ENCODE measurements around the gene ASIC3.

ASIC3 gene

DNA sequence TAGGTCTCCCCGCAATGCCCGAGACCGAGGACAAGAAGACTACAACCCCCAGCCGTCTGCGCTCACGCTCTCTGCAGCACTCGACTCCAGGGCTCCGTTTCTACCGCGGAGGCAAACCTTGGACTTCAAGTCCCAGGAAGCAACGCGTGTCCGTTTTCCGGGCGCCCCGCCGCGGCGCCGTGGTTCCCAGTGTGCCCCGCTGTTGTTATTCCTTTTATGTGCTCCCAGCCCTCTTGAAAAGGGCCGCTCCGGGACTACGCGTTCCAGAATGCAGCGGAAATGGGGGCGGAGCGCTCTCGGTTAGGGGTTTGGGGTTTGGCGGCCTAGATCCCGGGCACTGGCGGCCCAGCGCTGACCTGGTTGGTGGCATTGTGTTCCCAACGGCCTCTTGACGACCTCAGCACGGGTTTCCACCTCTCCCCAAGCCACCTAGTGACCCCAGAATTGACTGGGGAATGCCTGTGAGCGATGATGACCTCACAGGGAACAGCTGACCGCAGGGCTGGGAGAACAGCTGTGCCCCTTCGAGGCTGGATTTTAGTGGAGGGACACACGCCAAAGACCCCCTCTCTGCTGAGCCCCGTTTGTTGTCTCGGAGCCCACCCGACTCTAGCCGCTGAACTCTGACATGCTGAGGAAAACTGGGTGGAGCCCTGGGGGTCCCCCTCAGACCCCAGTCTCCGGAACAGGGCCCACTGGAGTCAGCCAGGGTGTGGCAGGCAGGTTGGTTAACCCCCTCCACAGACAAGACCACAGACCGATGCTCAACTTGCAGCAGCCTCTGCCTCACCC, 9.9 kb downstream of the ASIC3 start:
- DNase-seq = peak; percentile 99

DNA sequence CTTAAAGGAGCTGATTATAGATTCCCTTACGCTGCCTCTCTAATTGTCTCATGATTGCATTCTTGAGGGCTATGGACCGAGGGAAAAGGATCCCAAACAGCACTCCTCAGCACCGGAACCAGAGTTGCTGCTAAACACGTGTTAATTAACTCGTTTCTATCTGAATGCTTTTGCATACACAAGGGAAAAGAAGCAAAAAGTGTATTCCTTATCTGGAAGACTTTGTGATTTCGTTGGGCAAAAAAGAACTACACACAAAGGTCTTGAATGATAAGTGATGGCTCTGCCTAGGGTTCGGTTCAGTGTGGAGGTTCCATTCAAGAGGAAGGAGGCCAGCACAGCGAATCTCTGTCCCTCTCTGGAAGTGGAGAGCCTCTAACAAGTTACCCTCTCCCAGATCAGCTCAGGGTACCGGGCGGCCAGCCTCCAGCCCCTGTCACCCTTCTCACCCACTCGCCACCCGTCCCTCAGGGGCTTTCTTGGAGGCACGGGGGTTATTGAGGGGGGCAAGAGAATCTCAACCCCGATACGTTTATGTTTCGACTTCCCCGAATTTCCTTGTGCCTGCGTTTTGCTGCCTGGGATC, 10.5 kb downstream of the ASIC3 start:
- DNase-seq = peak; percentile 20

DNA sequence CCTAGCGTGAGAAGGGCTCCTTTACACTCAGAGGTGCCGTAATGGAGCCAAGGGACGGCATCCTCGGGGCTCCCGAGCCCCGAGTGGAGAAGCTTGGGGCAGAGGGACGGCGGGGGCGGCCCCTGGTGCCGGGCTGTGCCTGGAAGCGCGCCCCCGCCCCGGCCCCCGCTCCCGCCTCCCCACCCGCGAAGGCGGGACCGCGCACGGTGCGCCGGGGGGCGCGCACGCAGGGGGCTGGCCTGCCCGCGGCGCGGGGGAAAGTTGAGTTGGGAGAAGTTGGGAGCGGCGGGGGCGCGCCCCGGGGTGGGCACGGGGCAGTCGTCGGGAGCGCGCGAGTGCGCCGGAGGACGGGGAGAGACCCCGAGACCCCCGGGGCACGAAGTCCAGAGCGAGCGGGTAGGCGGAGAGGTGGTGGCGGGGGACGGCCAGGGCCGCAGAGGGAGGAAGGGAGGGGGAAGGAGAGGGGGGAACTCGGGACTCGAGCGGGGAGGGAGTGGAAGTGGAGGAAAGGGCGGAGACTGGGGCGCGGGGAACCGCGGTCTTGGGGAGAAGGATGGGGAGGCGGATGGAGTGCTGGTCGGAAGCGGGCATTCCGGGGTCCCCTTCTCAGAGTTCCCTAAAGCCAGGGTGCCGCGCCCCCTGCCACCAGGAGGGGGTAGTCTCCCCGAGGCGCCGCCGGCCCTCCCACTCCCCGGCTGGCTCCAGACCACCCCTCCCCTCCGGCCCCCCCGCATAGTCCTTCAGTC, 11.2 kb downstream of the ASIC3 start, which contains the start of gene SLC4A2:
SLC4A2 (plus strand) TSS at position 223 of the 746 bp plus-strand sequence. CDS start 2,399 bp downstream, outside the sequence.
- DNase-seq = peak; percentile 71

DNA sequence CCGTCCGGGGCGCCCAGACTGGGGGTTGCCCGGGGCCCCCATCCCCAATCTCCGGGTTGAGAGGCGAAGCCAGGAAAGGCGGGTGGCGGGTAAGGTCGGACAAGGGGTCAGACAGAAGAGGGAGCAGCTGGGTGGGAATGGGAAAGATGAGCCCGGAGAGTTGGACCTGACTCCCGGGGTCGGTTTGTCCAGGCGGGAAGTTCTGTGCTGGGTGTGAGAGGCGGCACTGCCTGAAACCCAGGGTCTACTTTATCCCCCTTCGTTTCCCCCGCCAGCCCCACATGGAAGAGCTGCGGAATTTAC, 11.7 kb downstream of the ASIC3 start:
- DNase-seq = no peak

DNA sequence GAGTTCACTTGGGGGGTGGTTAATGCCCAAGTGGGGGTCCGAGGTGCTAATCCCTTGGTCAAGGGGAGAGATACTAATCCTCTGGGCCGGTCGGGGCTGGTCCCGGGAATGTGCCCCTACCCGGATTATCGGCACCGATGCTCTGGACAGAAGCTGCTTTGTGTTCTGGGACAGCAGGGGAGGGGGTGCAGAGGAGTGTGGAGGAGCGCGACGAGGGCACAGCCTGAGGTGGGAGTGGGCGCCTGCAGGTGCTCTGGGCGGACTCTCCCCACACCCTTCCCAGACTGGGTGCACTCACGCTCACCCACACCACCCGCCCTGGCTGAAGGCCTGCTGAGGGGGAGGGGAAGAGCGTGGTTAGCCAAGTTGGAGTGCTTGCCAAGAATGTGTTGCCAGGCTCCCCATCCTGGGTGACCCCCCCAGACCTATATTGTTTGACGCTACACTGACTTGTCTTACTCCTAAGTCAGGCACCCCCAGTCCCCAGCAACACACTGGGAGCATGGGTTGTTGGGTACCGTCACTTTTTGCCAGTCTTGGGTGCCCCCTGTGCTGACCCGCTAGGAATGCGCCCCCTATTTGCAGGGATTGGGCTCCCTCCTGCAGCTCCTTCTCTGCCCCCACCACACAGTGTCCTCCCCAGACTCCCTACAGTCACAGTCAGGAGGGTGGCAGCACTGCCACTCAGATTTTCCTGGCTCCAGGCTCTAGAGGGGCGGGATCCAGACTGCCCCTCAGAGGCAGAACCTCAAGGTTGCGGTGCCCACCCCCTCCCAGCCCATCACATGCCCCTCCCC, 12.3 kb downstream of the ASIC3 start:
- DNase-seq = peak; percentile 11

DNA sequence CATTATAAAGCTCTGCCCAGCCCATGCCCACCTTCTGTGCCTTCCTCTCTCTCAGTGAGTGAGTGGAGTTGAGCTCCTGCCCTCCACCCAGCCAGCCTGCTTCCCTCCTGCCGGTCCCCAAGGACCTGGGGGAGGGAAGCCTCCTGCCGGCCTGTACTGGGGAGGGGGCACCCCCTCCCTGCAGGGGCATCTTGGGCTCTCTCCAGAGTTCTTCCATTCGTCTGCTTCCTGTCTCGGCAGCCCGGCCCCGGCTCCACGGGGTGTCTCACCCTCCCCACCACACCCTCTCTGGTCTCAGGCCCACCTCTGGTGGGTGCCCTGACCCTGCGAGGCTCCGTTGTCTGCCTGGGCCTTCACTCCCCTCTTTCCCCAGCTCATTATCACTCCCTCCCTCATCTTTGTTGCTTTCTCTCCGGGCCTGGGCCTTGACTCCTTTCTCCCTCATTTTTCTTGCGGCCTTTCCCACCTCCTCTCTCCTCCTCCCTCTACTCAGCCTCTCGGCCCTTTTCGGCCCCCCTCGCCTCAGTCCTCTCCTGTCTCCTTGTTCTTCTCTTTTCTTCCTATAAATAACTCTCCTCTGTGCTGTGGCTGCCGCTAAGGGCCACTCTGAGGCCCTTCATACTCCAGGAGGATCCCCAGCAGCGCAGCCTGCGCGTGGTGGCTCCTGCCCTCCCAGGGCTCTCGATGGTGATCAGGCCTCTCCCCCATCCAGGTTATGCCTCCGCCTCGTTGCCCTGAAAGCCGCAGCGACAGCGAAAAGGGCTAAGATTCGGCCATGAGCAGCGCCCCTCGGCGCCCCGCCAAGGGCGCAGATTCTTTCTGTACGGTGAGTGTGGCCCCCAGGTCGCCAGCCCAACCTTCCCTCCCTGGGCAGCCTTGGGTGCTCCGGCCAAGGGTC, 13.1 kb downstream of the ASIC3 start:
- no peak for DNase-seq

DNA sequence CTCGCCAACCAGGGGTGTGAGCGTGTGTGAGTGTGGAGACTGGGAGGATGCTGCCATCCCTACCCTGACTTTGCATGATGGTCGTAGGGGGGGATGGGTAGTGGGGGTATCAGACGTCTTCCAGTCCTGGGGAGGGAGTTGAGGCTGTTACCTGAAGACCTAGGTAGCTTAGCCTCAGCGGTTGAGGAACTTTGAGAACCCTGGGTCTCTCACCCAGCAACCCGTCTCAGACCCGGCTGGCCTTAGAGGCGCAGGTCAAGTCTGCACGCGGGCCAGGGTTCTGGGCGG, 13.7 kb downstream of the ASIC3 start:
- no peak for DNase-seq

DNA sequence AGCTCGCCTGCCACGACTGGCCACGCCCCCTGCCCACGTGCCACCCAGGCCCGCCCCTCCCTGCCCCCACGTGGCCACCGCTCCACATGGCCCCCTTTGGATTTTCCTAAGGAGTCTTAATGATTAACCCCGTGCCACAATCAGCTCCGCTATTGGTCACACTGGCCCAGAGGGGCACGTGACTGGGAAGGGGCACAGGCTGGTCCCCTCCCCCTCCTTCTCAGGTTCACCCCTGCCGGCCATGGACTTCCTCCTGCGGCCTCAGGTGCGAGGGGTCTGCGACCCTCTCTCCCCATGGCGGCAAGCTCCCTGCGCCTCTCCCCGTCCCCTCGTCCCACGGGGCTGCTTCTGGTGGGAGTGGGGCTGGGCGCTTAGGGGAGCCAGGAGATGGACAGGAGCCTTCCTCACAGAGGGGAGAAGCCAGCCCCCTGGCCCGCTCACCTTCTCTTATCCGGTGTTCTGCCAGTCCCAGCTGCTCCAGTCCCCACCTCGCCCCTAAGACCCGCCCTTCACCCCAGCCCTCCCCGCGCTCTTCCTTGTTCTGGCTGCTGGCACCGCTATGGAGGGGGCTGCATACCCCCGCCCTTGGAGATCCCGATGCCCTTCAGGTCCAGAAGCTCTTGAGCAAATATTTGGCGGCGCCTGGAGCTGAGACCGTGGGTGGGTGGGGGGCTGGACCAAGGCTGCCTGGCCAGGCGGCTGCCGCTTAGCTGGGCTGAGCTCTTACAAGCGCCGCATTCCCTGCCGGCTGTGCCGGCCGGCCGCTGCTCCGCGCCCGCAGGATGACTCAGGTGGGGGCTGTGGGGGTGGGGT, 14.3 kb downstream of the ASIC3 start:
- DNase-seq = no peak

DNA sequence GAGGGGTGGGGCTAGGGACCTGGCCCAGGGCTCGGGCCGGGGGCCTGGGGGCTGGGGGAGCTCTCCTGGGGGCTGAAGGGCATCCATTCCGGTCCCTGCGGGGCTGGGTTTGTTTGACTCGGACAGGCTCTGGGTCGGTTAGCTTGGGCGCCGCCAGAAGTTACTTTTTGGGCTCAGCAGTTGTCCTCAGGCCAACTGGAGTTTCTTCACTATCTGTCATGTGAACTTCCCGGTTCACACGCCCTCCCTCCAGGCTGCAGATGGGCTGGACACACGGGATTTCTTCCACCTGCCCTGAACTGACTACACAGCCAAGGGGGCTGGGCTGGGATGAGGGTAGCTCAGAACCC, 14.9 kb downstream of the ASIC3 start:
- no peak for DNase-seq

DNA sequence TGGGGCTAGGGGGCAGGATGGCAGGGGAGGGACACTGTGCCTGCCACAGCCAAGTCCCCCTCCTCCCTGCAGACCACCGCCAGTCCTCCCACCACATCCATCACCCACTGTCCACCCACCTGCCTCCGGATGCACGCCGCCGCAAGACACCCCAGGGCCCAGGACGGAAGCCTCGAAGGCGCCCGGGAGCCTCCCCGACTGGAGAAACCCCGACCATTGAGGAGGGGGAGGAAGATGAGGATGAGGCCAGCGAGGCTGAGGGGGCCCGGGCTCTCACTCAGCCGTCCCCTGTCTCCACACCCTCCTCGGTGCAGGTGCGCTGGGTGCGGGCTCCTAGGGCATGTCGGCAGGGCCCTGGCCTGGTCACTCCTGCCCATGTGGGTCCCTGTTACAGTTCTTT, 16.1 kb downstream of the ASIC3 start:
- no peak for DNase-seq

DNA sequence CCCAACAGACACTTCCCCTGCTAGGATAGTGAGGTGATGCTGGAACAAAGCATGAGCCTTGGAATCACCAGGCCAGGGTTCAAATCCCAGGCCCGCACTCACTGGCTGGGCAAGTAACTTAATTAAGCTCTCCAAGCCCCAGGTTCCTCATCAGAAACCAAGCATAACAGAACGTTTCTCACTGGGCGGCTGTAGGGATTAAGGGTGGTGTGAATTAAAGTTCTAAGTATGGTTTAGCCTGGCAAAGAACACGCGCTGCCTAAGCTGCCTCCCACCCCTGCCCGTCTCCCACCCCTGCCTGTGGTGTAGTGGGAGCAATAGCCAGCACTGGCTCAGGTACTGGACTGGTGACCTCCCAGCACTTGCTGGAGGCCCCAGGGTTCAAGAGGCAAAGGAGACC, 16.7 kb downstream of the ASIC3 start:
- no peak for DNase-seq

DNA sequence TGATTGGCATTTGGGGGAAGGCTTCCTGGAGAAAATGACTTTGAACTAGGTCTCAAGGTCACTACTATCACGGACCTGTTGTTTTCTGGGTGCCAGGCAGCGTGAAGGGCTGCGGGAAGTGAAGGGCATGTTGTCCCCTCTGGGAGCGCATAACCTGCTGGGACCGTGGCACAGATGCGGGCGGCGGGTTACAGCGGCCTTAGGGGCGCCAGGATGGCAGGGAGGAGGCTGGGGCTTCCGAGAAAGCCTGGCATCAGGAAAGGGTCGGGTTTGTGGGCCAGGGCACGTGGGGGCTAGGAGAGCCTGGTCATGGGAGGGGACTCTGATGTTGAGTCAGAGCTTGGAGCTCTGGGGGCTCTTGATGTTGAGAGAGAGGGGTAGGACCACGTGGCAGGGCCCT, 17.2 kb downstream of the ASIC3 start:
- no peak for DNase-seq

DNA sequence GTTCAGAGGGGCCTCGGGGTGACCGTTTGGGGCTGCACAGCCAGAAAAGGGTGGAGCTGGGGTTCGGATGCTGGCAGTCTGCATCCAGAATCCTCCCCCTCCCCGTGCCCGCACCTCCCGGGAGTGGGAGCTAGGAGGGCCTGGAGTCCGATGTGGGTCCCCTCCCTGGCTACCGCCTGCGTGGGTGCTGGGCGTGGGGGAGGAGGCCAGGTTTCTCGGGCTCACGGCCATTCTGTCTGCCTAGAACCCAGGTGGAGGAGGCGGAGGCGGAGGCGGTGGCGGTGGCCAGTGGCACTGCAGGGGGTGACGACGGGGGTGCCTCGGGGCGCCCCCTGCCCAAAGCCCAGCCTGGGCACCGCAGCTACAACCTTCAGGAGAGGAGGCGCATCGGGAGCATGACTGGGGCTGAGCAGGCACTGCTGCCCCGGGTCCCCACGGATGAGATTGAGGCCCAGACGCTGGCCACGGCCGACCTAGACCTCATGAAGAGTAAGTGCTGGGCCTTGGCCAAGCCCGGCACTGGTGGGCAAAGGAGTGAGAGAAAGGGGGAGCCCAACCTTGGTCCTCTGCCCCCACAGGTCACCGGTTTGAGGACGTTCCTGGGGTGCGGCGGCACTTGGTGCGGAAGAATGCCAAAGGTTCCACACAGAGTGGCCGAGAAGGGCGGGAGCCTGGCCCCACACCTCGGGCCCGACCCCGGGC, 18.1 kb downstream of the ASIC3 start:
- DNase-seq = no peak

DNA sequence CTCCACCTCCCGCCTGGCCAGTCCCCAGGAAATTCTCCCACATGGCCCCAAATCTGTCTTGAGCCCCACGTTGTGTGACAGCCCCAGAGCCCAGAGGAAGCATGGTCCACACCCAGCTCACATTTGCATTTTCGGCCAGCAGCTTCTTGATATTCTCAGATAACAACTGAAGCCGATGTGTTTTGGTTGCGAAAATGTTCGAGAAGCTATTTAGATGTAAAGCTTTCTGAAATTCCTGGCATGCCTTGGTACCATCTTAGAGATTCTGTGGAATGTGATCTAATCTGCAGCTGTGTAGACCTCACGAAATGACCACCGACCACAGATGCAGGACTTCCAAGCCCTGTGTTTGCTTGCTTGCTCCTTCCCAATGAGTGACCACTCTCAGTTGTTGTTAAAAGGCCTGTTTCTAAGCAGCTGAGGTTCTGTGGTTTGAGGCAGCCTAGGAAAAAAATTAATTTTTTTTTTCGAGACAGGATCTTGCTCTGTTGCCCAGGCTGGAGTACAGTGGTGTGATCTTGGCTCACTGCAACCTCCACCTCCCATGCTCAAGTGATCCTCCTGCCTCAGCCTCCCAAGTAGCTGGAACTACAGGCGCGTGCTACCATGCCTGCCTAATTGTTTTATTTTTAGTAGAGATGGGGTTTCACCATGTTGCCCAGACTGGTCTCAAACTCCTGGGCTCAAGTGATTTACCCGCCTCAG, 19.9 kb downstream of the ASIC3 start:
- DNase-seq = no peak

DNA sequence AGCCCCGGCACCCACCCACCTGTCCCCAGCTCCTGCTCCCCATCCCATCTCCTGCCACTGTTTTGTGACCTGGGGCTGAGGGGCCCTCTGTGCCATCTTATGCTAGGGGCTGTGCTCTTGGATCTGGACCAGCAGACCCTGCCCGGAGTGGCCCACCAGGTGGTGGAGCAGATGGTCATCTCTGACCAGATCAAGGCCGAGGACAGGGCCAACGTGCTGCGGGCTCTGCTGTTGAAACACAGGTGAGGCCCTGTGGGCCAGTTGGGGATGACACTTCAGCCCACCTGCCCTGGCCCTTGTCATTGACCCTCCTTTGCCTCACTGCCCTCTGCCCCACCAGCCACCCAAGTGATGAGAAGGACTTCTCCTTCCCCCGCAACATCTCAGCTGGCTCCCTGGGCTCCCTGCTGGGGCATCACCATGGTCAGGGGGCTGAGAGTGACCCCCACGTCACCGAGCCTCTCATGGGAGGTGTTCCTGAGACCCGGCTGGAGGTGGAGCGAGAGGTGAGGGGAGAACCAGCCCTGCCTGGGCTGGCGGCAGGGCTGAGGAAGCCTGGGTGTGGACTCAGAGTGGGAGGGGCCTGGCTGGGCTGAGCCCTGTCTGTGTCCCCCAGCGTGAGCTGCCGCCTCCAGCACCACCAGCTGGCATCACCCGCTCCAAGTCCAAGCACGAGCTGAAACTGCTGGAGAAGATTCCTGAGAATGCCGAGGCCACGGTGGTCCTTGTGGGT, 21.7 kb downstream of the ASIC3 start:
- no peak for DNase-seq

DNA sequence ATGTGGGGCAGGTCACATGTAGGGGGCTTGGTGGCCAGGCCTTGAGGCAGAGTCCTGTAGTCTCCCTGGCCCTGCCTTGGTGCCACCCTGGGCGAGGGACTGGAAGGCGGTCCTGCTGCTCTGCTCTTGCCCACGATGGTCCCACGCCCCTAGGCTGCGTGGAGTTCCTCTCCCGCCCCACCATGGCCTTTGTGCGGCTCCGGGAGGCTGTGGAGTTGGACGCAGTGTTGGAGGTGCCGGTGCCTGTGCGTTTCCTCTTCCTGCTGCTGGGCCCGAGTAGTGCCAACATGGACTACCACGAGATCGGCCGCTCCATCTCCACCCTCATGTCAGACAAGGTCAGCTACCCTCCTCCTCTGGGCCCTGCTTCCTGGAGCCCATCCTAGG, 22.2 kb downstream of the ASIC3 start:
- DNase-seq = no peak

DNA sequence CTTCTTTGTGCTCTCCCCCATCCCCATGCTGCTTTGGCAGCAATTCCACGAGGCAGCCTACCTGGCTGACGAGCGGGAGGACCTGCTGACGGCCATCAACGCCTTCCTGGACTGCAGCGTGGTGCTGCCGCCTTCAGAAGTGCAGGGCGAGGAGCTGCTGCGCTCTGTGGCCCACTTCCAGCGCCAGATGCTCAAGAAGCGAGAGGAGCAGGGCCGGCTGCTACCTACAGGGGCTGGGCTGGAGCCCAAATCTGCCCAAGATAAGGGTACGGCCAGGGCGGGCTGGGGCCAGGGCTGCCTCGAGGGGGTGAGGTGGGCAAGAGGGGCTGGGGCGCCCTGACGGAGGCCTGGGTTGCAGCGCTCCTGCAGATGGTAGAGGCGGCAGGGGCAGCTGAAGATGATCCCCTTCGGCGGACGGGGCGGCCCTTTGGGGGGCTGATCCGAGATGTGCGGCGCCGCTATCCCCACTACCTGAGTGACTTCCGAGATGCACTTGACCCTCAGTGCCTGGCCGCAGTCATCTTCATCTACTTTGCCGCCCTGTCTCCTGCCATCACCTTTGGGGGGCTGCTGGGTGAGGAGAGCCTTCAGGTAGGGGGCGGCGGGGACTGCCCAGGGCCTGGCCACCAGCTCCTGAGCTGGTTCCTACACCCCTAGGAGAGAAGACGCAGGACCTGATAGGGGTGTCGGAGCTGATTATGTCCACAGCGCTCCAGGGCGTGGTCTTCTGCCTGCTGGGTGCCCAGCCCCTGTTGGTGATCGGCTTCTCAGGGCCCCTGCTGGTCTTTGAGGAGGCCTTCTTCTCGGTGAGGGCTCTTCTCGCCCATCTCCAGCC, 22.9 kb downstream of the ASIC3 start:
- DNase-seq = no peak

DNA sequence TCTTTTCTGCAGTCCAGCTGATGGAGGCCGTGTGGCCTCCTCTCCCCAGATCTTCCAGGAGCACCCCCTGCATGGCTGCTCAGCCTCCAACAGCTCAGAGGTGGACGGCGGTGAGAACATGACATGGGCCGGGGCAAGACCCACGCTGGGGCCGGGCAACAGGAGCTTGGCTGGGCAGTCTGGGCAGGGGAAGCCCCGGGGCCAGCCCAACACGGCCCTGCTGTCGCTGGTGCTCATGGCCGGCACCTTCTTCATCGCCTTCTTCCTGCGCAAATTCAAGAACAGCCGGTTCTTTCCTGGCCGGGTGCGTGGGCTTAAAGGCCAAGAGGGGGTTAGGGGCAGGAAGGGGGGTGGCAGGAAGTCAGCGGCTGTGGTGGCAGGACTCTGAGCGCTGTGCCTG, 25.7 kb downstream of the ASIC3 start:
- no peak for DNase-seq
